Endothelial cell of umbilical vein (primary cell): ENCODE data around the gene SORCS2. TPM values are rescaled to one million over a fixed set of nuclear protein-coding genes. Genes with fewer than 3 reads are reported as not detected.

Experiments
- BruUV-seq: library from RNA; stranded (reverse); fragments of 400-500 nt; replicated peaks from 2 replicates; lab custom pipeline; 2021; lab: Mats Ljungman, UMichigan
- CTCF ChIA-PET: fragments of 300-600, 350-600 bp; sonication (Branson Sonifier 250); formaldehyde crosslinking; loops from one replicate; lab custom pipeline; 2021; ENCODE audit warnings: antibody characterized with exemption, inconsistent platforms; lab: Charles Lee
- POLR2A ChIA-PET: fragments of 300-600, 350-600 bp; sonication (Branson Sonifier 250); formaldehyde crosslinking; loops from one replicate; lab custom pipeline; 2021; ENCODE audit warnings: antibody characterized with exemption, inconsistent platforms; lab: Charles Lee
- DNase-seq: peaks from one replicate; pipeline ENCODE4 v3.0.0-alpha.2; 2011; ENCODE audit warnings: low read depth, low spot score
- FAIRE-seq: peaks from 2 replicates; lab custom pipeline; 2011; peaks lifted over from hg19 to GRCh38; lab: Jason Lieb, UNC
- H2AFZ ChIP-seq: 2 replicates; pipeline ENCODE4 v1.6.0; 2012; ENCODE audit warnings: low read depth, low read length, control low read depth, inconsistent platforms
- H3K27ac ChIP-seq: 2 replicates; pipeline ENCODE4 v1.5.1; 2011; ENCODE audit warnings: low read depth, mild to moderate bottlenecking, control low read depth, low read length, moderate library complexity; ENCODE audit not compliant: insufficient read depth
- H3K27me3 ChIP-seq, 2 experiments: 2 replicates each; pipeline versions ENCODE4 v1.6.0 to v1.6.1; 2011; ENCODE audit warnings: low read length in 2 of 2, mixed read lengths in 1 of 2; ENCODE audit not compliant: control insufficient read depth in 2 of 2, insufficient read depth in 2 of 2
- H3K36me3 ChIP-seq, 2 experiments: 2 replicates in 1 of 2; 3 replicates in 1 of 2; pipeline ENCODE4 v1.5.1; 2011; ENCODE audit warnings: low read length in 2 of 2, mild to moderate bottlenecking in 1 of 2, moderate library complexity in 1 of 2; ENCODE audit not compliant: control insufficient read depth in 2 of 2, insufficient read depth in 2 of 2; ENCODE audit errors: extremely low read depth in 1 of 2
- H3K4me1 ChIP-seq: 3 replicates; pipeline ENCODE4 v1.5.1; 2011; ENCODE audit warnings: mild to moderate bottlenecking, low read length; ENCODE audit not compliant: control insufficient read depth, insufficient read depth; ENCODE audit errors: extremely low read depth
- H3K4me2 ChIP-seq: 2 replicates; pipeline ENCODE4 v1.6.1; 2011; ENCODE audit warnings: low read length, control low read depth, mixed read lengths; ENCODE audit not compliant: insufficient read depth
- H3K4me3 ChIP-seq, 3 experiments: fragments of 200-600 bp in 1 of 3; sonication (generic), shearing (Covaris generic) in 1 of 3; replicated peaks in 1 of 3; 2 replicates each; pipeline ENCODE4 v1.5.1; 2011 to 2016; ENCODE audit warnings: control low read depth in 3 of 3, low read length in 3 of 3, mild to moderate bottlenecking in 2 of 3, inconsistent platforms in 1 of 3, low read depth in 1 of 3, moderate library complexity in 1 of 3; ENCODE audit not compliant: insufficient read depth in 1 of 3
- H3K79me2 ChIP-seq: 2 replicates; pipeline ENCODE4 v1.6.0; 2012; ENCODE audit warnings: low read length, inconsistent platforms; ENCODE audit not compliant: control insufficient read depth, insufficient read depth
- H3K9ac ChIP-seq: replicated peaks from 2 replicates; pipeline ENCODE3; 2011; ENCODE audit warnings: low read length, control low read depth; ENCODE audit not compliant: insufficient read depth; ENCODE audit errors: extremely low read depth
- H3K9me1 ChIP-seq: replicated peaks from 3 replicates; pipeline ENCODE4 v1.6.0; 2011; ENCODE audit warnings: mild to moderate bottlenecking, low read length; ENCODE audit not compliant: control insufficient read depth, insufficient read depth; ENCODE audit errors: extremely low read depth
- H3K9me3 ChIP-seq: replicated peaks from 2 replicates; pipeline ENCODE4 v1.5.1; 2012; ENCODE audit warnings: low read length, inconsistent platforms; ENCODE audit not compliant: control insufficient read depth, insufficient read depth
- H4K20me1 ChIP-seq: replicated peaks from 2 replicates; pipeline ENCODE3; 2011; ENCODE audit warnings: mild to moderate bottlenecking, low read length; ENCODE audit not compliant: control insufficient read depth, insufficient read depth; ENCODE audit errors: extremely low read depth
- CTCF ChIP-seq, 2 donors: IDR thresholded peaks; 1 replicate in 1 of 2; 2 replicates in 1 of 2; pipeline ENCODE4 v1.5.1; 2011; ENCODE audit warnings: low read length in 2 of 2, mild to moderate bottlenecking in 2 of 2, moderate library complexity in 2 of 2, control low read depth in 1 of 2, inconsistent platforms in 1 of 2, low read depth in 1 of 2; ENCODE audit not compliant: insufficient read depth in 1 of 2; ENCODE audit errors: extremely low read depth in 1 of 2
- EZH2 ChIP-seq: IDR thresholded peaks from 2 replicates; pipeline ENCODE4 v1.6.1; 2012; ENCODE audit warnings: borderline replicate concordance, low read depth, mild to moderate bottlenecking, moderate library complexity, low read length, inconsistent platforms; ENCODE audit not compliant: severe bottlenecking
- FOS ChIP-seq: IDR thresholded peaks from 2 replicates; pipeline ENCODE4 v1.6.1; 2011; ENCODE audit warnings: mild to moderate bottlenecking, low read length, moderate library complexity, borderline replicate concordance; ENCODE audit not compliant: insufficient read depth
- GATA2 ChIP-seq: IDR thresholded peaks from 2 replicates; pipeline ENCODE4 v1.7.0; 2011; ENCODE audit warnings: low read depth, mild to moderate bottlenecking, moderate library complexity, mixed read lengths, low read length; ENCODE audit not compliant: insufficient read length, insufficient read depth
- JUN ChIP-seq: IDR thresholded peaks from 2 replicates; pipeline ENCODE4 v1.6.1; 2011; ENCODE audit warnings: borderline replicate concordance, low read depth; ENCODE audit not compliant: insufficient read length, insufficient read depth
- MAX ChIP-seq: IDR thresholded peaks from 2 replicates; pipeline ENCODE4 v1.6.1; 2011; ENCODE audit not compliant: insufficient read depth, insufficient read length
- MYC ChIP-seq: IDR thresholded peaks from one replicate; pipeline ENCODE4 v1.6.1; 2011; ENCODE audit warnings: mild to moderate bottlenecking, low read depth, low read length
- POLR2A ChIP-seq: IDR thresholded peaks from 2 replicates; pipeline ENCODE4 v1.6.1; 2012; ENCODE audit warnings: low read depth, mild to moderate bottlenecking, control low read depth, low read length
- POLR2AphosphoS5 ChIP-seq: IDR thresholded peaks from 2 replicates; pipeline ENCODE4 v1.6.1; 2012; ENCODE audit warnings: low read depth, mild to moderate bottlenecking, control low read depth, low read length, moderate library complexity; ENCODE audit not compliant: insufficient read depth
- dilution Hi-C: fragments of 300-500 bp; cut with MboI; formaldehyde crosslinking; loops from one replicate; pipeline ENCODE4 v1.15.0; 2019; ENCODE audit warnings: low sequenced_read_pairs; ENCODE audit not compliant: extremely low pct_ligation_motif_present
- intact Hi-C: fragments of 100-400 bp; cut with micrococcal nuclease; formaldehyde crosslinking; loops from one replicate; pipeline ENCODE4 v1.10.0; 2022
- polyA plus RNA-seq, 4 experiments: library from polyadenylated mRNA; depleted of rRNA in 3 of 4; stranded (reverse) in 3 of 4; unstranded in 1 of 4; fragments of >200 nt; gene quantifications; 2 replicates each; pipeline versions ENCODE4 v1.2.1 to v1.2.3, GENCODE V29; 2011 to 2012; ENCODE audit warnings: missing spikeins in 1 of 4
- total RNA-seq: library from RNA; stranded (reverse); gene quantifications from 2 replicates; pipeline ENCODE4 v1.2.3, GENCODE V29; 2021

The SORCS2 gene
- total and polyA plus RNA-seq, 2 donors (not counting 3 experiments of a cell fraction or from before 2014, with no cell fraction given): not detected

GRCh38 chr4:7569810-7570783 lies 377.8 kb downstream of the SORCS2 start:
- CTCF ChIA-PET: no interaction called here
- H3K9me1 ChIP-seq: no peaks in the 10 kb centered on the region
- TF ChIP-seq MYC (no peak), EZH2 (no peak), GATA2 (no peak), POLR2A (no peak), POLR2AphosphoS5 (no peak), JUN (no peak), FOS (no peak), MAX (no peak), CTCF (IDR thresholded peaks at IDR 0.05; ENCODE audit: extremely low read depth in 1 of 2, insufficient read depth in 1 of 2, low read depth in 1 of 2, low read length in 2 of 2) (no peak)
- H3K9me3 ChIP-seq: no peaks in the 10 kb centered on the region
- no peak overlapping the region for H3K27ac ChIP-seq
- H3K9ac ChIP-seq: no peak overlapping the region
- POLR2A ChIA-PET: no interaction called here
- no peaks in the 10 kb centered on the region for H3K27me3 ChIP-seq
- H3K4me3 ChIP-seq: no peak overlapping the region
- intact Hi-C loops (no loop called here), dilution Hi-C loops (no loop called here)
- no peak for DNase-seq
- FAIRE-seq: no peak
- H3K79me2 ChIP-seq: no peaks in the 10 kb centered on the region
- no peaks in the 10 kb centered on the region for H3K4me1 ChIP-seq
- H4K20me1 ChIP-seq: no peaks in the 10 kb centered on the region
- BruUV-seq: no TSS peak
- H3K4me2 ChIP-seq: no peak overlapping the region
- H2AFZ ChIP-seq: no peak overlapping the region
- H3K36me3 ChIP-seq: no peaks in the 10 kb centered on the region
